Glutamatergic neuron (in vitro differentiated cells): ENCODE results near the gene SCRN2. TPM values are rescaled to one million over a fixed set of nuclear protein-coding genes. Genes with fewer than 3 reads are reported as not detected.

ENCODE experiments used
- DNase-seq: peaks from one replicate; pipeline ENCODE4 v3.0.0; 2022
- H3K27ac Mint-ChIP-seq: one replicate; pipeline ENCODE4 v1.8.0; 2020; ENCODE audit warnings: mild to moderate bottlenecking, mixed read lengths, inconsistent platforms; ENCODE audit not compliant: unreplicated experiment
- H3K27me3 Mint-ChIP-seq: one replicate; pipeline ENCODE4 v1.8.0; 2020; ENCODE audit warnings: mild to moderate bottlenecking, moderate library complexity, mixed read lengths, inconsistent platforms; ENCODE audit not compliant: unreplicated experiment
- H3K36me3 Mint-ChIP-seq: one replicate; pipeline ENCODE4 v1.8.0; 2020; ENCODE audit warnings: mild to moderate bottlenecking, mixed read lengths, inconsistent platforms; ENCODE audit not compliant: unreplicated experiment
- H3K4me1 Mint-ChIP-seq: one replicate; pipeline ENCODE4 v1.8.0; 2020; ENCODE audit warnings: mild to moderate bottlenecking, low read depth, mixed read lengths, inconsistent platforms; ENCODE audit not compliant: unreplicated experiment
- H3K4me3 Mint-ChIP-seq: one replicate; pipeline ENCODE4 v1.8.0; 2020; ENCODE audit warnings: mild to moderate bottlenecking, mixed read lengths, inconsistent platforms; ENCODE audit not compliant: unreplicated experiment
- H3K9me3 Mint-ChIP-seq: one replicate; pipeline ENCODE4 v1.8.0; 2020; ENCODE audit warnings: mild to moderate bottlenecking, moderate library complexity, mixed read lengths, inconsistent platforms; ENCODE audit not compliant: unreplicated experiment
- CTCF ChIP-seq: fragments of 200-600 bp; sonication (generic); IDR thresholded peaks from one replicate; pipeline ENCODE4 v1.5.0; 2021; ENCODE audit not compliant: partially characterized antibody, unreplicated experiment
- total RNA-seq: library from RNA; stranded (reverse); fragmentation: NEBNext Ultra II Directional; extraction: Animal tissue kit (Norgen Biotek cat#: 25700); gene quantifications from one replicate; pipeline ENCODE4 v1.2.1, GENCODE V29; 2021; ENCODE audit not compliant: unreplicated experiment

SCRN2 gene
- total RNA-seq, 1 donor from 2014 or later = 39.1 TPM

GRCh38 chr17:47807421-47807820 lies 33.7 kb downstream of the SCRN2 start:
- peaks cover 6% of the 10 kb centered on the region for H3K36me3 Mint-ChIP-seq
- peaks cover 2% of the 10 kb centered on the region for H3K9me3 Mint-ChIP-seq
- H3K27ac Mint-ChIP-seq = no peak overlapping the region
- DNase-seq = no peak
- H3K27me3 Mint-ChIP-seq = peaks cover 14% of the 10 kb centered on the region
- no peaks in the 10 kb centered on the region for H3K4me1 Mint-ChIP-seq
- H3K4me3 Mint-ChIP-seq = no peak overlapping the region
- TF ChIP-seq CTCF = no peak

GRCh38 chr17:47806913-47807255 lies 34.2 kb downstream of the SCRN2 start:
- peaks cover 5% of the 10 kb centered on the region for H3K36me3 Mint-ChIP-seq
- peaks cover 13% of the 10 kb centered on the region for H3K27me3 Mint-ChIP-seq
- no peak for DNase-seq
- H3K4me3 Mint-ChIP-seq = no peak overlapping the region
- H3K9me3 Mint-ChIP-seq = peaks cover 2% of the 10 kb centered on the region
- no peak for TF ChIP-seq CTCF
- H3K4me1 Mint-ChIP-seq = no peaks in the 10 kb centered on the region
- H3K27ac Mint-ChIP-seq = no peak overlapping the region

- H3K9me3 Mint-ChIP-seq = peaks cover 2% of the 10 kb centered on the region
- H3K4me1 Mint-ChIP-seq = no peaks in the 10 kb centered on the region
- no peak for TF ChIP-seq CTCF
- H3K36me3 Mint-ChIP-seq = no peaks in the 10 kb centered on the region
- peaks cover 9% of the 10 kb centered on the region for H3K27me3 Mint-ChIP-seq
- DNase-seq = no peak
- H3K27ac Mint-ChIP-seq = no peak overlapping the region
- no peak overlapping the region for H3K4me3 Mint-ChIP-seq
Measured at GRCh38 chr17:47806026-47806912, 34.8 kb downstream of the SCRN2 start.

GRCh38 chr17:47804461-47804860 lies 36.6 kb downstream of the SCRN2 start:
- no peak for TF ChIP-seq CTCF
- no peak for DNase-seq
- Mint-ChIP-seq H3K27me3 (peaks cover 5% of the 10 kb centered on the region), H3K9me3 (peaks cover 2% of the 10 kb centered on the region), H3K36me3 (no peaks in the 10 kb centered on the region), H3K4me1 (no peaks in the 10 kb centered on the region), H3K4me3 (no peak overlapping the region), H3K27ac (no peak overlapping the region)

GRCh38 chr17:47803751-47804150 lies 37.3 kb downstream of the SCRN2 start:
- no peaks in the 10 kb centered on the region for H3K4me1 Mint-ChIP-seq
- H3K4me3 Mint-ChIP-seq = no peak overlapping the region
- no peak overlapping the region for H3K27ac Mint-ChIP-seq
- H3K27me3 Mint-ChIP-seq = peaks cover 5% of the 10 kb centered on the region
- no peaks in the 10 kb centered on the region for H3K36me3 Mint-ChIP-seq
- DNase-seq = no peak
- no peak for TF ChIP-seq CTCF
- peaks cover 2% of the 10 kb centered on the region for H3K9me3 Mint-ChIP-seq
